ENCODE measurements around the gene ANAPC16. TPM values are rescaled to one million over a fixed set of nuclear protein-coding genes. Genes with fewer than 3 reads are reported as not detected.

Gene ANAPC16
- total RNA-seq, 1 experiment from 2014 or later: 129 TPM

- Histone ChIP-seq H3K4me2 (ENCODE audit: low read depth, low read length, poor library complexity, severe bottlenecking) (no peak overlapping the region), H3K9ac (ENCODE audit: low read length) (no peak overlapping the region), H3K9me2 (replicated peaks; ENCODE audit: insufficient read depth, low read length) (no peaks in the 10 kb centered on the region), H3K27ac (ENCODE audit: low read length) (no peak overlapping the region), H3K4me3 (ENCODE audit: low read length) (no peak overlapping the region), H3K79me2 (ENCODE audit: low read length) (no peaks in the 10 kb centered on the region), H3K36me3 (ENCODE audit: insufficient read depth, low read length) (0 out of 2 replicates have a peak, but pooled peaks cover 3% of the 10 kb centered on the region), H4K20me1 (ENCODE audit: insufficient read depth, low read depth, low read length) (no peaks in the 10 kb centered on the region), H3K4me1 (ENCODE audit: low read length) (peaks cover 2% of the 10 kb centered on the region), H3K9me3 (ENCODE audit: low read length) (no peaks in the 10 kb centered on the region), H2AFZ (ENCODE audit: low read length) (no peak overlapping the region), H3K27me3 (ENCODE audit: low read length) (no peaks in the 10 kb centered on the region)
- no peak for DNase-seq
Measured at GRCh38 chr10:72239409-72239808, 23.6 kb downstream of the ANAPC16 start.

GRCh38 chr10:72240371-72240770 lies 24.6 kb downstream of the ANAPC16 start:
- Histone ChIP-seq H4K20me1 (ENCODE audit: insufficient read depth, low read depth, low read length) (no peaks in the 10 kb centered on the region), H3K4me1 (ENCODE audit: low read length) (peaks cover 10% of the 10 kb centered on the region), H3K9me2 (replicated peaks; ENCODE audit: insufficient read depth, low read length) (no peaks in the 10 kb centered on the region), H2AFZ (ENCODE audit: low read length) (no peak overlapping the region), H3K4me3 (ENCODE audit: low read length) (no peak overlapping the region), H3K27ac (ENCODE audit: low read length) (no peak overlapping the region), H3K79me2 (ENCODE audit: low read length) (no peaks in the 10 kb centered on the region), H3K36me3 (ENCODE audit: insufficient read depth, low read length) (no peaks in the 10 kb centered on the region), H3K27me3 (ENCODE audit: low read length) (no peaks in the 10 kb centered on the region), H3K9me3 (ENCODE audit: low read length) (no peaks in the 10 kb centered on the region), H3K4me2 (ENCODE audit: low read depth, low read length, poor library complexity, severe bottlenecking) (no peak overlapping the region), H3K9ac (ENCODE audit: low read length) (no peak overlapping the region)
- no peak for DNase-seq

GRCh38 chr10:72241691-72242252 lies 26.0 kb downstream of the ANAPC16 start:
- Histone ChIP-seq H3K36me3 (ENCODE audit: insufficient read depth, low read length) (no peaks in the 10 kb centered on the region), H3K4me1 (ENCODE audit: low read length) (peaks cover 10% of the 10 kb centered on the region), H3K9me2 (replicated peaks; ENCODE audit: insufficient read depth, low read length) (no peaks in the 10 kb centered on the region), H2AFZ (ENCODE audit: low read length) (no peak overlapping the region), H3K4me3 (ENCODE audit: low read length) (no peak overlapping the region), H3K79me2 (ENCODE audit: low read length) (no peaks in the 10 kb centered on the region), H3K27ac (ENCODE audit: low read length) (no peak overlapping the region), H3K9ac (ENCODE audit: low read length) (no peak overlapping the region), H3K4me2 (ENCODE audit: low read depth, low read length, poor library complexity, severe bottlenecking) (no peak overlapping the region), H4K20me1 (ENCODE audit: insufficient read depth, low read depth, low read length) (no peaks in the 10 kb centered on the region), H3K9me3 (ENCODE audit: low read length) (no peaks in the 10 kb centered on the region), H3K27me3 (ENCODE audit: low read length) (no peaks in the 10 kb centered on the region)
- DNase-seq: no peak

- no peak overlapping the region for H3K4me3 ChIP-seq (ENCODE audit: low read length)
- peaks cover 10% of the 10 kb centered on the region for H3K4me1 ChIP-seq (ENCODE audit: low read length)
- no peak for DNase-seq
- no peaks in the 10 kb centered on the region for H3K36me3 ChIP-seq (ENCODE audit: insufficient read depth, low read length)
- no peaks in the 10 kb centered on the region for H3K79me2 ChIP-seq (ENCODE audit: low read length)
- no peak overlapping the region for H3K27ac ChIP-seq (ENCODE audit: low read length)
- no peaks in the 10 kb centered on the region for H3K9me3 ChIP-seq (ENCODE audit: low read length)
- no peaks in the 10 kb centered on the region for H3K27me3 ChIP-seq (ENCODE audit: low read length)
- no peaks in the 10 kb centered on the region for H4K20me1 ChIP-seq (ENCODE audit: insufficient read depth, low read depth, low read length)
- no peak overlapping the region for H3K4me2 ChIP-seq (ENCODE audit: low read depth, low read length, poor library complexity, severe bottlenecking)
- no peak overlapping the region for H3K9ac ChIP-seq (ENCODE audit: low read length)
- no peaks in the 10 kb centered on the region for H3K9me2 ChIP-seq (replicated peaks; ENCODE audit: insufficient read depth, low read length)
- no peak overlapping the region for H2AFZ ChIP-seq (ENCODE audit: low read length)
Measured at GRCh38 chr10:72242675-72243074, 26.9 kb downstream of the ANAPC16 start.

GRCh38 chr10:72243822-72244437 lies 28.1 kb downstream of the ANAPC16 start:
- Histone ChIP-seq H3K4me3 (ENCODE audit: low read length) (no peak overlapping the region), H3K9me2 (replicated peaks; ENCODE audit: insufficient read depth, low read length) (no peaks in the 10 kb centered on the region), H3K36me3 (ENCODE audit: insufficient read depth, low read length) (no peaks in the 10 kb centered on the region), H3K9ac (ENCODE audit: low read length) (0 out of 2 replicates have a peak overlapping the region, but pooled peaks have one; percentile 5), H2AFZ (ENCODE audit: low read length) (peak overlapping the region; percentile 65; the same call in 1 of the 2 replicates), H3K9me3 (ENCODE audit: low read length) (no peaks in the 10 kb centered on the region), H3K27ac (ENCODE audit: low read length) (peak overlapping the region; percentile 49; the same call in 1 of the 2 replicates), H4K20me1 (ENCODE audit: insufficient read depth, low read depth, low read length) (no peaks in the 10 kb centered on the region), H3K79me2 (ENCODE audit: low read length) (no peaks in the 10 kb centered on the region), H3K27me3 (ENCODE audit: low read length) (no peaks in the 10 kb centered on the region), H3K4me1 (ENCODE audit: low read length) (peaks cover 22% of the 10 kb centered on the region), H3K4me2 (ENCODE audit: low read depth, low read length, poor library complexity, severe bottlenecking) (no peak overlapping the region)
- no peak for DNase-seq

GRCh38 chr10:72244573-72245038 lies 28.8 kb downstream of the ANAPC16 start:
- Histone ChIP-seq H3K9me2 (replicated peaks; ENCODE audit: insufficient read depth, low read length) (no peaks in the 10 kb centered on the region), H3K9me3 (ENCODE audit: low read length) (no peaks in the 10 kb centered on the region), H3K4me3 (ENCODE audit: low read length) (no peak overlapping the region), H3K27ac (ENCODE audit: low read length) (peak overlapping the region; percentile 49), H3K9ac (ENCODE audit: low read length) (peak overlapping the region; percentile 5; the same call in 1 of the 2 replicates), H4K20me1 (ENCODE audit: insufficient read depth, low read depth, low read length) (no peaks in the 10 kb centered on the region), H3K4me2 (ENCODE audit: low read depth, low read length, poor library complexity, severe bottlenecking) (no peak overlapping the region), H3K36me3 (ENCODE audit: insufficient read depth, low read length) (no peaks in the 10 kb centered on the region), H3K27me3 (ENCODE audit: low read length) (no peaks in the 10 kb centered on the region), H2AFZ (ENCODE audit: low read length) (peak overlapping the region; percentile 65; the same call in 1 of the 2 replicates), H3K4me1 (ENCODE audit: low read length) (peaks cover 27% of the 10 kb centered on the region), H3K79me2 (ENCODE audit: low read length) (no peaks in the 10 kb centered on the region)
- DNase-seq: no peak

GRCh38 chr10:72245949-72246525 lies 30.2 kb downstream of the ANAPC16 start:
- no peaks in the 10 kb centered on the region for H3K27me3 ChIP-seq (ENCODE audit: low read length)
- H4K20me1 ChIP-seq (ENCODE audit: insufficient read depth, low read depth, low read length): no peaks in the 10 kb centered on the region
- H3K9me3 ChIP-seq (ENCODE audit: low read length): no peaks in the 10 kb centered on the region
- no peaks in the 10 kb centered on the region for H3K36me3 ChIP-seq (ENCODE audit: insufficient read depth, low read length)
- H3K79me2 ChIP-seq (ENCODE audit: low read length): no peaks in the 10 kb centered on the region
- H3K4me2 ChIP-seq (ENCODE audit: low read depth, low read length, poor library complexity, severe bottlenecking): no peak overlapping the region
- H3K27ac ChIP-seq (ENCODE audit: low read length): no peak overlapping the region
- DNase-seq: no peak
- H3K4me1 ChIP-seq (ENCODE audit: low read length): peaks cover 27% of the 10 kb centered on the region
- no peaks in the 10 kb centered on the region for H3K9me2 ChIP-seq (replicated peaks; ENCODE audit: insufficient read depth, low read length)
- H3K4me3 ChIP-seq (ENCODE audit: low read length): no peak overlapping the region
- H3K9ac ChIP-seq (ENCODE audit: low read length): no peak overlapping the region
- H2AFZ ChIP-seq (ENCODE audit: low read length): no peak overlapping the region

- H3K4me2 ChIP-seq (ENCODE audit: low read depth, low read length, poor library complexity, severe bottlenecking): peak overlapping the region; percentile 75
- H3K9ac ChIP-seq (ENCODE audit: low read length): peak overlapping the region; percentile 71
- peak overlapping the region; percentile 63 for H3K4me3 ChIP-seq (ENCODE audit: low read length)
- DNase-seq: peak; percentile 88
- peaks cover 27% of the 10 kb centered on the region for H3K4me1 ChIP-seq (ENCODE audit: low read length)
- H3K27me3 ChIP-seq (ENCODE audit: low read length): no peaks in the 10 kb centered on the region
- H2AFZ ChIP-seq (ENCODE audit: low read length): peak overlapping the region; percentile 97
- H3K9me3 ChIP-seq (ENCODE audit: low read length): no peaks in the 10 kb centered on the region
- no peaks in the 10 kb centered on the region for H4K20me1 ChIP-seq (ENCODE audit: insufficient read depth, low read depth, low read length)
- H3K27ac ChIP-seq (ENCODE audit: low read length): peak overlapping the region; percentile 80
- H3K36me3 ChIP-seq (ENCODE audit: insufficient read depth, low read length): no peaks in the 10 kb centered on the region
- H3K79me2 ChIP-seq (ENCODE audit: low read length): no peaks in the 10 kb centered on the region
- H3K9me2 ChIP-seq (replicated peaks; ENCODE audit: insufficient read depth, low read length): no peaks in the 10 kb centered on the region
Measured at GRCh38 chr10:72248468-72249151, 32.8 kb downstream of the ANAPC16 start.
